Measurements from ENCODE around the gene CLIP4. TPM values are rescaled to one million over a fixed set of nuclear protein-coding genes. Genes with fewer than 3 reads are reported as not detected.

Gene CLIP4
- polyA plus RNA-seq, 1 of the 3 experiments (the other 2 are of a cell fraction): 12.7 TPM

DNA sequence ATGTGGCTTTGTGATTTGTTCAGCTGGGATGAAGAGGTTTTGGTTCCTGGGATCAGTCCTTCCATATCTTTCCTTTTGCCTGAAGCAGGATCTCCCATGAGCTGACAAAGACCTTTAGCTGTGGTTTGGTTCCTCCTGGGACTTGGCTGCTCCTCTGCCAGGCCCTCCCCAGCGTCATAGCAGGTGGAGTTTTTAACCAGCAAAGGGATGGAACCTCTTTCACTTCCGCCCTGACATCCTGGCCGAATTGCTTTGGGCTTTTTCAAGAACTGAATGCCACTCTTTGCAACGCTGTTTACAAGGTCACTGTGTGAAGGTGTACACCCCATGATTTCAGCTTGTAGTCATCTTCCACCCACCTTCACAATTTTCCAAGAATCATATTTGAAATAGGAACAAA is 41.3 kb upstream of the CLIP4 start (continued):
- no peak for TF ChIP-seq RFX5 (IDR thresholded peaks at IDR 0.05; ENCODE audit: low read length)
- no peak for TF ChIP-seq NRF1 (IDR thresholded peaks at IDR 0.05; ENCODE audit: low read depth, low read length)
- TF ChIP-seq TEAD4 (IDR thresholded peaks at IDR 0.05; ENCODE audit: borderline replicate concordance, insufficient read depth): no peak
- TF ChIP-seq CHD2 (IDR thresholded peaks at IDR 0.05; ENCODE audit: low read length, partially characterized antibody): no peak

- Histone ChIP-seq H4K20me1 (ENCODE audit: insufficient read depth) (no peaks in the 10 kb centered on the region), H3K9me3 (no peaks in the 10 kb centered on the region), H3K9me2 (no peaks in the 10 kb centered on the region), H3K36me3 (replicated peaks in 1 of 2; ENCODE audit: control insufficient read depth in 1 of 2, insufficient read depth in 2 of 2, low read length in 1 of 2) (no peaks in the 10 kb centered on the region), H3K4me2 (no peak within 1 kb of the TSS), H3K4me3 (ENCODE audit: low read depth in 2 of 2, low read length in 1 of 2) (no peak within 1 kb of the TSS), H2AFZ (ENCODE audit: low read depth) (no peak within 1 kb of the TSS), H3F3A (replicated peaks; ENCODE audit: insufficient read depth) (no peaks in the 10 kb centered on the region), H3K4me1 (ENCODE audit: control insufficient read depth in 1 of 2, insufficient read depth in 2 of 2, low read depth in 1 of 2, low read length in 1 of 2) (peaks cover 0 to 24% of the 10 kb centered on the region in 2 experiments; a peak in 2 of 4 replicates), H3K79me2 (ENCODE audit: insufficient read depth) (no peaks in the 10 kb centered on the region), H3K27me3 (ENCODE audit: insufficient read depth) (no peaks in the 10 kb centered on the region), H3K27ac (ENCODE audit: low read depth in 2 of 2, low read length in 1 of 2) (no peak within 1 kb of the TSS), H3K9ac (no peak within 1 kb of the TSS)
- no peak for DNase-seq
- TF ChIP-seq RXRA (IDR thresholded peaks at IDR 0.05; ENCODE audit: borderline replicate concordance, low read depth): no peak
- no peak for TF ChIP-seq TCF12 (IDR thresholded peaks at IDR 0.05)
- no peak for TF ChIP-seq SIN3A (IDR thresholded peaks at IDR 0.05; ENCODE audit: borderline replicate concordance, low read depth, low read length)
- no peak for TF ChIP-seq PBX3 (IDR thresholded peaks at IDR 0.05)
- no peak for TF ChIP-seq MEF2A (IDR thresholded peaks at IDR 0.05; ENCODE audit: borderline replicate concordance, low read depth)
- TF ChIP-seq, protein P1, sequence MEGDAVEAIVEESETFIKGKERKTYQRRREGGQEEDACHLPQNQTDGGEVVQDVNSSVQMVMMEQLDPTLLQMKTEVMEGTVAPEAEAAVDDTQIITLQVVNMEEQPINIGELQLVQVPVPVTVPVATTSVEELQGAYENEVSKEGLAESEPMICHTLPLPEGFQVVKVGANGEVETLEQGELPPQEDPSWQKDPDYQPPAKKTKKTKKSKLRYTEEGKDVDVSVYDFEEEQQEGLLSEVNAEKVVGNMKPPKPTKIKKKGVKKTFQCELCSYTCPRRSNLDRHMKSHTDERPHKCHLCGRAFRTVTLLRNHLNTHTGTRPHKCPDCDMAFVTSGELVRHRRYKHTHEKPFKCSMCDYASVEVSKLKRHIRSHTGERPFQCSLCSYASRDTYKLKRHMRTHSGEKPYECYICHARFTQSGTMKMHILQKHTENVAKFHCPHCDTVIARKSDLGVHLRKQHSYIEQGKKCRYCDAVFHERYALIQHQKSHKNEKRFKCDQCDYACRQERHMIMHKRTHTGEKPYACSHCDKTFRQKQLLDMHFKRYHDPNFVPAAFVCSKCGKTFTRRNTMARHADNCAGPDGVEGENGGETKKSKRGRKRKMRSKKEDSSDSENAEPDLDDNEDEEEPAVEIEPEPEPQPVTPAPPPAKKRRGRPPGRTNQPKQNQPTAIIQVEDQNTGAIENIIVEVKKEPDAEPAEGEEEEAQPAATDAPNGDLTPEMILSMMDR (IDR thresholded peaks at IDR 0.05): no peak
- no peak for TF ChIP-seq RFX5 (IDR thresholded peaks at IDR 0.05; ENCODE audit: low read length)
- ChIA-PET CTCF (interaction anchor here (1.1 to 2.7 kb wide), 3 partner anchors 8 to 42 kb away, joined by 3 to 9 read pairs (median 5); no protein-coding TSS in a partner anchor), POLR2A (no interaction called here)
- 72% methylated on average over 8 of the region's 8 CpGs for WGBS (ENCODE audit: low lambda C conversion rate)
These were observed 40.8 kb upstream of the CLIP4 start, which contains the start of gene PCARE for GRCh38 chr2:29074411-29074810. Gene PCARE (minus strand): TSS chr2:29074523. CDS start chr2:29074261, 262 bp downstream.

- 33% methylated on average over 14 of the region's 14 CpGs for WGBS (ENCODE audit: low lambda C conversion rate)
- no peak overlapping the region for H2AFZ ChIP-seq (ENCODE audit: low read depth)
- no peaks in the 10 kb centered on the region for H3K79me2 ChIP-seq (ENCODE audit: insufficient read depth)
- H3K27me3 ChIP-seq (ENCODE audit: insufficient read depth): no peaks in the 10 kb centered on the region
- H3K27ac ChIP-seq (ENCODE audit: low read depth in 2 of 2, low read length in 1 of 2): peak overlapping the region in 1 of 2 experiments; percentile 39; a peak in 2 of 4 replicates
- peak; percentile 81 for DNase-seq
- no peaks in the 10 kb centered on the region for H4K20me1 ChIP-seq (ENCODE audit: insufficient read depth)
- no peaks in the 10 kb centered on the region for H3F3A ChIP-seq (replicated peaks; ENCODE audit: insufficient read depth)
- TF ChIP-seq SMC3 (IDR thresholded peaks at IDR 0.05; ENCODE audit: low read depth, low read length) (0 out of 2 replicates have a peak, but pooled peaks have one; percentile 12), MAX (IDR thresholded peaks at IDR 0.05; ENCODE audit: low read depth) (no peak), MXI1 (IDR thresholded peaks at IDR 0.05; ENCODE audit: low read depth, low read length) (peak; percentile 66; the same call in 1 of the 2 replicates)
- H3K36me3 ChIP-seq (replicated peaks in 1 of 2; ENCODE audit: control insufficient read depth in 1 of 2, insufficient read depth in 2 of 2, low read length in 1 of 2): no peaks in the 10 kb centered on the region
- no peak overlapping the region for H3K4me2 ChIP-seq
- no peaks in the 10 kb centered on the region for H3K9me2 ChIP-seq
- no peaks in the 10 kb centered on the region for H3K9me3 ChIP-seq
- no peak overlapping the region for H3K4me3 ChIP-seq (ENCODE audit: low read depth in 2 of 2, low read length in 1 of 2)
- ChIA-PET CTCF (interaction anchor here (0.8 to 2.7 kb wide), 7 partner anchors 10 to 995 kb away, joined by 3 to 9 read pairs (median 3); no protein-coding TSS in a partner anchor), POLR2A (interaction anchor here (0.6 kb wide), 1 partner anchor 41 kb away, joined by 3 read pairs; no protein-coding TSS in a partner anchor)
- no peak overlapping the region for H3K9ac ChIP-seq
- peaks cover 0 to 11% of the 10 kb centered on the region in 2 experiments; a peak in 2 of 4 replicates for H3K4me1 ChIP-seq (ENCODE audit: control insufficient read depth in 1 of 2, insufficient read depth in 2 of 2, low read depth in 1 of 2, low read length in 1 of 2)
These were observed 39.1 kb upstream of the CLIP4 start for GRCh38 chr2:29075894-29076705.

Measured in SK-N-SH (cell line).